GM21515 (cell line): ENCODE measurements around the gene PLOD1.
"Not testable (repeated sequence)": the region's sequence is repeated elsewhere in the genome, so short reads cannot be mapped to it uniquely, and the experiment has no call there.

Source experiments
- ATAC-seq: cut with Tn5 transposase; IDR thresholded peaks from one replicate; pipeline ENCODE4 v1.9.1; 2021; ENCODE audit not compliant: unreplicated experiment

PLOD1 gene

DNA sequence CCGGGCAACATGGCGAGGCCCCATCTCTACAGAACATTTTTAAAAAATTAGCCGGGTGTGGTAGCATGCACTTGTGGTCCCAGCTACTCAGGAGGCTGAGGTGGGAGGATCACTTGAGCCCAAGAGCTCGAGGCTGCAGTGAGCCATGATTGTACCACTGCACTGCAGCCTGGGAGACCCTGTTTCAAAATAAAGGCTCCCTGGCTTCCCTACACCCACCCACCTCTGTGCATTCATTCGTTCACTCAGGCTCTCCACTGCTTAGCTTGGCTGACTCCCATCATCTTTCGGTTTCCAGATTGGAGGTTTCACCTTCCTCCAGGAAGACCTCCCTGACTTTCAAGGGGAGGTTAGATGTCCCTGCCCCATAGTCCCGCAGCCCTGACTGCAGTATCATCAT, 22.5 kb upstream of the PLOD1 start:
- ATAC-seq: no peak

DNA sequence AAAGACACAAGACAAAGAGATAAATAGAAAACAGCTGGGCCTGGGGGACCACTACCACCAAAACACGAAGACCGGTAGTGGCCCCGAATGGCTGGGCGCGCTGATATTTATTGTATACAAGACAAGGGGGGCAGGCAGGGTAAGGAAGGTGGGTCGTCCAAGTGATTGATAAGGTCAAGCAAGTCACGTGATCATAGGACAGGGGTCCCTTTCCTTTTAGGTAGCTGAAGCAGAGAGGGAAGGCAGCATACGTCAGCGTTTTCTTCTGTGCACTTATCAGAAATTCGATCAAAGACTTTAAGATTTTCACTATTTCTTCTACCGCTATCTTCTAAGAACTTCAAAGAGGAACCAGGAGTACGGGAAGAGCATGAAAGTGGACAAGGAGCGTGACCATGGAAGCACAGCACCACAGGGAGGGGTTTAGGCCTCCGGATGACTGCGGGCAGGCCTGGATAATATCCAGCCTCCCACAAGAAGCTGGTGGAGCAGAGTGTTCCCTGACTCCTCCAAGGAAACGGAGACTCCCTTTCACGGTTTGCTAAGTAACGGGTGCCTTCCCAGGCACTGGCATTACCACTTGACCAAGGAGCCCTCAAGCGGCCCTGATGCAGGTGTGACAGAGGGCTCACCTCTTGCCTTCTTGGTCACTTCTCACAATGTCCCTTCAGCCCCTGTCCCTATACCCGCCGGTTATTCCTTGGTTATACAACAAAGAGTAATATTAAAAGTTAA, 21.9 kb upstream of the PLOD1 start:
- not testable (repeated sequence) for ATAC-seq

GRCh38 chr1:11913291-11913690, 21.2 kb upstream of the PLOD1 start:
- no peak for ATAC-seq

DNA sequence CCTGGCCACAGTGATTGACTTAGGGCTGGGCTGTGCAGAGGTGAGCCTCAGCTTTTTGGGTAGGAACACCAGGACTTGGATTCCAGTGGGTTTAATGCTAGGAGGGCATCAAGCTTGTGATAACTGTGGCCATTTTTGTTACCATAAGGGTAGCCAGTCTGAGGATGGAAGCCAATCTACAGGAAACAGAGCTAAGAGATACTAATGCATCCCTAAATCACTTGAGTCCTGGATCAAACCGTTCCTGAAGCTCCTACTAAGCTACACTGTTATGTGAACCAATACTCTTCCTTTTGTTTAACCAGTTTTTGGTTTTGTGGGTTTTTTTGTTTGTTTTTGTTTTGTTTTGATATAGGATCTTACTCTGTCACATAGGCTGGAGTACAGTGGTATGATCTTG, 20.5 kb upstream of the PLOD1 start:
- no peak for ATAC-seq

- no peak for ATAC-seq
Observed at GRCh38 chr1:11918799-11919519, 15.6 kb upstream of the PLOD1 start.

DNA sequence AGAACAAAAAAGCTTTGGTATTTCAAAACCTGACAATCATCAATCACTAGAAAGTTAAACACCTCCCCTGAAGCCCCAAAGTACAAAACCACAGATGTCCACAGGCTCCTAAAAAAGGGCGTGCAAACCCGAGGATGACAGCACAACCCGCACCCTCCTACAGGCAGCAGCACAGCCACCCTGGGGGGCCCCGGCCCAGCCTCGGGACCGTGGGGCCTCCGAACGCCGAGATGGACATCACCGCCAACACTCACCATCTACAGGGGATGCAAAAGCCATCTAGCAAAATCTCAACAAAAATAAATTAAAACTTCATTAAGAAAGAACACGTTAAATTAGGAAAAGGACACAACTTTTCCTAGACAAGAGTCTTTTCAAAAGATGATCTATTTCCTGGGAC, 14.9 kb upstream of the PLOD1 start:
- no peak for ATAC-seq

GRCh38 chr1:11920239-11920903, 14.1 kb upstream of the PLOD1 start:
- ATAC-seq: no peak

- no peak for ATAC-seq
Observed at GRCh38 chr1:11921022-11921421, 13.5 kb upstream of the PLOD1 start.

DNA sequence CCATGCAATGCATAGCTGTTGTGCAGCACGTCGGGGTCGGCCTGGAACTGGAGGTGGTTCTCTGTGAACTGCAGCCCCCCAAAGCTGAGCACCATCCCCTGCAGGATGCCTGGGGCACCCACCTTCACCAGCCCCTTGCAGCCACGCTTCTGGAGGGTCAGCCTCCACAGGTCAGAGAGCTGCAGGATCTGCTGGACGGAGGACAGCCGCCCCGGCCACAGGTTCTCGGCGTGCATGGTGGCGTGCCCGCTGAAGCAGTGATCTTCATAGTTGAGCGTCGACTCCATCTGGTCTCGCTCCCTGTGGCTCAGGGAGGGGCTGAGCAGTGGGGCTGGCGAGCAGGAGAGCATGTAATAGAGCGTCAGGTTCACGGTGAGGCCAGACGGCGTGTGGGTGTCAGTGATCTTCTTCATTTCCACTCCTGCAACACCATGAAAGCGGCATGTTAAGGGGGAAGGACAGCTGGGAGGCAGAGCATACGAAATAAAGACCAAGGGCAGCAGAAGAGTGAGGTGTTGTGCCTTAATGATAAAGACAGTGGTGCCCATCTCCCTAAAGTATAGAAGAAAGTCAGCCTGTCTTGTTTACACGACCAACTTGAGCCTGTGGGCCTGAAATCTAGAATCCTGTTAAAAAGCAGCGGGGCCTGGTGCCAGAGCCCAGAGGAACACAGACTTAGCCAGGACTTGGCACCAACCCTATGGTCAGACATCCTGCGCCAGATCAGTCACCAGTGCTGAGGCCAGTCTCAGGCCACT, 11.3 kb upstream of the PLOD1 start:
- no peak for ATAC-seq

GRCh38 chr1:11923827-11924113, 10.7 kb upstream of the PLOD1 start:
- ATAC-seq: no peak

DNA sequence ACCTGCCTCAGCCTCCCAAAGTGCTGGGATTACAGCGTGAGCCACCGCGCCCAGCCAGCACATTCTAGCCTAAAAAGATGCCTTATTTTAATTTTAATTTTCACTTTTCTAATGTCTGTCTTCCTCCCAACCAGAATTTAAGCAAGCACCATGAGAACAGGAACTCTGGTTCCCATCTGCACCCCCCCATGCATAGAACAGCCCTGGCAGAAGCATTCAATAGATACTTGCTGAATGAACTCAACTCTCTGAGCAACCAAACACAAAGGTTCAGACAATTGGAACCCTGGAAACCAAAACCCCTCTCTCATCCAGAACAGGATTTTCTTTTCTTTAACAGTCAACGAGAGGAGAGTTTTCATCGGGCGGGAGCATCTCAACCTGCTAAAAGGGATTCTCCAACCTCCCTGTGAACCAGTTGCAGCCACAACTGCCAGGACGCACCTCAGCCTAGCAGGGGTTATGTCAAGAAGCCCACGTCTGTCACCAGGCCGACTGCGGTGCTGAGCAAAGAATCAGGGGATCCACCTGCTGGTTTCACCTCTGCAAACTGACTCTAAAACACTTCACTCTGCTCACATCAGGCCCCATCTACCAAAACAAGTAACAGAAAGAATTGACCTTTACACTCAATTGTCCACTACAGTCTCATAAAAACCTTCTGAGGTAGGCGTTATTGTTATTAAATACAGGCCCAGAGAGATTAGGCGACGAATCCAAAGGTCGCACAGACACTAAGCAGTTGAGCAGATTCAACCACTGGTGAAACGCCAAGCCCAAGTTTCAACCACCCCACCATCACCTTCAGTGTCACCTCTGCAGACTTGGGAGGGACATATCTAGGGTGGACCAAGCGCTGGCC, 10.0 kb upstream of the PLOD1 start:
- no peak for ATAC-seq

DNA sequence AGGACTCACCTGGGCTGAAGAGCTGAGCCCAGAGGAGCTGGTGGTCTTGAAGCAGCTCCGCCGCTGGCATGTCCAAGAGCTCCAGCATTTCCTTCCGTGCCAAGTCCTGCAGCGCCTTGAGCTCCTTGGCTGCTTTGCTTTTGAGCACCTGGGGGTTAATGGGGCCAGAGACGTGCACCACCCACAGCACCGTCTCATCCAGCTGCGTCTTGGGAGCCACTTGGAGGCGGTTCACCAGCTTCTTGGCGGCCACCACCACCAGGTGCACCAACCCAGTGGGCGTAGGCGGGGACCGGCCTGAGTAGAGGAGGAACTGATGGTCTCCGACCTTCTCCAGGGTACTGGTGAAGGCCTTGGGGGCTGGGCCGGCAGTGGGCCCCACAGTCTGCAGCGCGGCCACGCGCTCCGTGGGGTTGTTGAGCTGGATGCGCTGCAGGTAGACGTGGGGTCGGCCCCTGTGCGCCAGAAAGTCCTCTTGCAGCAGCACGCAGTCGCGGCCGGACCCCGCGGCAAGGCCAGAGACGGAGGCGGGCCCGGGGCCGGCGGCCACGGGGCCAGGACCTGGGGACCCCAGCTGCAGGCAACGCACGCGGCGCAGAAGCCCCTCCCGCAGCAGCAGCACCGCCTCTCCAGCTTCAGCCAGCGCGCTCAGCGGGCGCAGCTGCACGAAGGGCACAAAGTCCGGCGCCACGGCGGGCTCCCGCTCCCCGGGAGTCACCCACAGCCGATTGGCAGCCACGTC, 9.2 kb upstream of the PLOD1 start:
- not testable (repeated sequence) for ATAC-seq

DNA sequence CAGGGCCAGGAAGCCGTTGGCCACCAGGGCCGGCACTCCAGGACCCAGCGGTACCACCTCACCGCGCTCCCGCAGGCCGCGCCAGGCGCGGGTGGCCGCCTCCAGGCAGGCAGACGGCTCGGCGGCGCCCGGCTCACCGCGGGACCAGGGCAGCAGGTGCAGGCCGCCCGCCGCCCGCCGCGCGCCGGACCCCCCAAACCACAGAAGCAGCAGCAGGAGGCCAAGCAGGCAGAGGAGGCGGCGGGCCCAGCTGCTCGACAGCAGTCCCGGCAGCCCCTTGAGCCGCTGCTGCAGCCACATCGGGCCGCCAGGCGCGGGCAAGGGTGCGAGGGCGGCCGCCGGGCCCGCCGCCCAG, 8.6 kb upstream of the PLOD1 start:
- no peak for ATAC-seq

- no peak for ATAC-seq
Observed at GRCh38 chr1:11927866-11928592, 6.5 kb upstream of the PLOD1 start.

GRCh38 chr1:11929849-11930248, 4.7 kb upstream of the PLOD1 start:
- no peak for ATAC-seq

DNA sequence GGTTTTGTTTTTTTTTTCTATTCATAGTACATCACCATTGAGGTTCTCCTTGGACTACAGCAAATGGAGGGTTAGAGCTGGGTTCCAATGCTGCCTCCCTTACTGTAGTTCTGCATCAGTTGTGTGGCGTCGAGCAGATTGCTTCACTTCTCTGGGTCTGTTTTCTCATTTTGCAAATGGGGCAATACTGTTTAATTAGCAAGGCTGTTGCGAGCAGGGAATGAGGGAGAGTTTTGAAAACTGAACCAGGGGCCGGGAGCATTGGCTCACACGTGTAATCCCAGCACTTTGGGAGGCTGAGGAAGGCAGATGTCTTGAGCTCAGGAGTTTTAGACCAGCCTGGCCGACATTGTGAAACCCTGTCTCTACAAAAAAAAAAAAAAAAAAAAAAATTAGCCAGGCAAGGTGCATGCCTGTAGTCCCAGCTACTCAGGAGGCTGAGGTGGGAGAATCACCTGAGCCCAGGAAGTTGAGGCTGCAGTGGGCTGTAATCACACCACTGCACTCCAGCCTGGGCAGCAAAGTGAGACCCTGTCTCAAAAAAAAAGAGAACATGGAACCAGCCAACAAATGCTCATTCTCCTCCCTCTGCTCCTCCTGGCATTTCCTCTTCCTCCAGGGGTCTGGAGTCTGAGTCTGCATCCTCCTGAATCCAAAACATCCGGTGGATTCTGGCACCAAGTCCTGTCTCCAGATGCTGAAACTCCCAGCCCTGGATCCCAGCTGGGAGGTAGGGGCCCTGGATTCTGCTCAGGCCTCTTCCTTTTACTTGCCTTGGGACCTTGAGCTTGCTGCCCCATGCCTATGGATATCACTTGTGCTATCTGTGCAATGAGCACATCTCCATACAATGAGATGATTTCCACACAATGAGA, 3.7 kb upstream of the PLOD1 start:
- no peak for ATAC-seq

DNA sequence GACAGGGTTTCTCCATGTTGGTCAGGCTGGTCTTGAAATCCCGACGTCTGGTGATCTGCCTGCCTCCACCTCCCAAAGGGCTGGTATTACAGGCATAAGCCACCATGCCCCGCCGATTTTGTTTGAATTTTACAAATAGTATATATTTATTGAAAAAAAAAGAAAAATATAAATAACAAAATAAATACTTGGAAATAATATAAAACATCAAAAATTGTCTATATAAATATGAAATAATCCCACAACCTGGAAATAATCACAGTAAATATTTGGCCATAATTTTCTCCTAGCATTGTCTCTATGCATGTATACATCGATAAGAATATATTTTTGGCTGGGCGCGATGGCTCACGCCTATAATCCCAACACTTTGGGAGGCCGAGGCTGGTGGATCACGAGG, 2.7 kb upstream of the PLOD1 start:
- no peak for ATAC-seq

- no peak for ATAC-seq
Observed at GRCh38 chr1:11935057-11935412, 518 bp downstream of the PLOD1 start.

DNA sequence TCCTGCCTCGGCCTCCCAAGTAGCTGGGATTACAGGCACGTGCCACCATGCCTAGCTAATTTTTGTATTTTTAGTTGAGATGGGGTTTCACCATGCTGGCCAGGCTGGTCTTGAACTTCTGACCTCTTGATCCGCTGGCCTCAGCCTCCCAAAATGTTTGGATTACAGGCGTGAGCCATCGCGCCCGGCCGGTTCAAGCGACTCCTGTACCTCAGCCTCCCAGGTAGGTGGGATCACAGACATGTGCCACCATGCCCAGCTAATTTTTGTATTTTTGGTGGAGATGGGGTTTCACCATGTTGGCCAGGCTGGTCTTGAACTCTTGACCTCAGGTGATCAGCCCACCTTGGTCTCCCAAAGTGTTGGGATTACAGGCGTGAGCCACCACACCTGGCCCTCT, 1.2 kb downstream of the PLOD1 start:
- ATAC-seq: not testable (repeated sequence)
